ENCODE data around the gene BOLA3.
A peak's percentile ranks its signal among the peaks of the same experiment; 100 is the strongest.
"Not testable (repeated sequence)": the region's sequence is repeated elsewhere in the genome, so short reads cannot be mapped to it uniquely, and the experiment has no call there.

Gene BOLA3, protein sequence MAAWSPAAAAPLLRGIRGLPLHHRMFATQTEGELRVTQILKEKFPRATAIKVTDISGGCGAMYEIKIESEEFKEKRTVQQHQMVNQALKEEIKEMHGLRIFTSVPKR

DNA sequence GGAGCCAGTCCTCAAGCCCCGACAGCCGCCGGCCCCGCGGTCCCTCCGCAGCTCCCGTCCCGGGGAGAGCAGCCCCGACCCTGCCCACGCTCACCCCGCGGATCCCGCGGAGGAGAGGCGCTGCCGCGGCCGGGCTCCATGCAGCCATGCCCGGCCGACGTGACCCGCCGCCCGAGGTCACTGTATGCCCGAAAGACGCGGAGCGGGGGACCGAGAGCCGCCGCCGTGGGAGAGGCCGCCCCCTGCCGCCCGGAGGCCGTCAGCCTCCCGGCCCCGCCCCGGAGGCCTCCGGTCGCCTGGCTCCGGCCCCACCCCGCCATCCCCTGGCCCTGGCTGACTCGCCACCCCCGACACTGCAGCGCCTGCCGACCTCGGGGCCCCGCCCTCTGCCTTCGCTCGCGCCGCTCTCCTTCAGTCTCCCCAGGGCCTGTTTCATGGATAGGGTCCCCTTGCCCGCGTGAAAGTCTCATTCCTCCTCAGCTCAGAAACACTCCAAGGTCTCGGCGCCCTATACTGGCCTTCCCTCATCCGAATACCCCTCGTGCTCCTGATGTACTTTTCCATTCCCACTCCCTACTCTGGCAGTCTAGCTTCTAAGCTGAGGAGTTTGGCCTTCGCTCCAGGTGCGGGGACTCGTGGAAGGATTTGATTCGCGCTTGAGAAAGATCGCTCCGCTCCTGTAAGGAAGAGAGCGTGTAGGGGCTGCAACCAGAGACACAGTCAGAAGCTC, at the start of gene BOLA3:
TSS of gene BOLA3 (minus strand) at position 186 of the 730 bp plus-strand sequence. CDS start at position 148, 38 bp downstream.
- peak; percentile 63 for DNase-seq (ENCODE audit: low read depth)

DNA sequence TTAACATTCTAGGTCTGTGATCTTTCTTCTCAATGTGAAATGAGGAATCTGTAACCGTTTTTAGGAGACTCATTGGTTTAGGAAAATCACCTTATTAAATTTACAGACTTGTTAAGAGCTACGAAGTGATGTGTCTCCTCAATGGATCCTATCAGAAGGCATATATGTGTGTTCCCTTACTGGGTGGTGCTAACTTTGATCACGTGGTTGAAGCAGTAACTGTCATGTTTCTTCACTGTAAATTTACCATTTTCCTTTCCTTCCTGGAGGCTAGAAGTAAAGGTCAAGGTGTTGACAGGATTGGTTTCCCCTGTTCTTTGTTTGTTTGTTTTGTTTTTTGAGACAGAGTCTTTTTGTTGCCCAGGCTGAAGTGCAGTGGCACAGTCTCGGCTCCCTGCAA, 49.3 kb upstream of the BOLA3 start:
- DNase-seq (ENCODE audit: low read depth) = no peak

GRCh38 chr2:74194799-74195198, 47.1 kb upstream of the BOLA3 start:
- no peak for DNase-seq (ENCODE audit: low read depth)

DNA sequence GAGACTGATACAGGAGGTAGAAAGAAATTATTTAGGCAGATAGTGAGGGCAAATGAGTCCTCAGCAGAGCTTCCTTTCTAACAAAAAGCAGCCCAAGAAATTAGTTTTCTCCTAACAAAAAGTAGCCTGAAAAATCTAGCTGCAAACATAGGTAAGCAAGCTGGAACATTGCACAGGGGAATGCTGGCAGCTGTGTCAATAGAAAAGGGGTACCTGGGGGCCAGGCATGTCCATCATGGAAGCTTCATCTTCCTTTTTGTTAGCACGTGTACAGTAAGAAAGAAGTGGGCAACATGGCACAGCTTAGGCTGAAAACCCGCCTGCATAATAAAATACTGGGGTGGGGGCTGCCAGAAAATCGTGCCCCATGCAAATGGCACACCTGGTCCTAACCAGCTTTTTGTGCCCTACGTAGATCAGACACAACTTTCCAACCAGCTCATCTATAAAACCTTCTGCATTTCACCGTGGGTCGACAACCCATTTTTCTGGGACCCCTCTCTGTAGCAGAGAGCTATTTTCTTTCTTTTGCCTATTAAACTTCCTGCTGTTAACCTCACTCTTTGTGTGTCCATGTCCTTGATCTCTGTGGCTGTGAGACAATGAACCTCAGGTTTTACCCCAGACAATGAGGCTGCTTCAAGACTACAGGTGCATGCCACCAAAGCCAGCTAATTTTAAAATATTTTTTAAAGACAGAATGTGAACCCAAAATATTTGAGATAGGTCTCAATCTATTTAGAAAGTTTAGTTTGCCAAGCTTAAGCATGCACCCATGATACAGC, 44.1 kb upstream of the BOLA3 start:
- no peak for DNase-seq (ENCODE audit: low read depth)

- DNase-seq (ENCODE audit: low read depth) = no peak
Measured at GRCh38 chr2:74188696-74189095, 41.0 kb upstream of the BOLA3 start.

DNA sequence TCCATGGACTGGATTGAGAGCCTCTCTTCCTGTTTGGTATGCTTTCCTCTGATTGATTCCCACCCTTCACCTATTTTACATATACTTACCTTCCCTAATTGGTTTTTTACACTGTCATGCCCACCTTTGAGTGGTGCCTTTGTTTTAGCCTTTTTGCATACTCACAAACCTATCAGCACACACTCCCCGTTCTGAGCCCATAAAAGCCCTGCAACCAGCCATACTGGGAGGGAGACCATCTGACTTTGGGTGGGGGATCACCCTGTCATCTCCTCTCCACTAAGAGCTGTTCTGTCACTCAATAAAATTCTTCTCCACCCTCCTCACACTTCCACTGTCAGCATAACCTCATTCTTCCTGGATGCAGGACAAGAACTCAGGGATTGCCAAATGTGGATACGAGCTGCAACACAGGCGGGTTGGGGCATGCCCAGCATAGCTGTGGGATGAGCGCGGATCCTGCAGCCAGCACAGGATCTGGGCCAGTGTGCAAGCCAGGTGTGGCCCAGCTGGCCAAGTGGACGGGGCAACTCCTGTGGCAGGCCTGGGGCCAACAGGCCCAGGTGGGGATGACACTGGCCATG, 40.4 kb upstream of the BOLA3 start:
- peak; percentile 57 for DNase-seq (ENCODE audit: low read depth)

- not testable (repeated sequence) for DNase-seq (ENCODE audit: low read depth)
Measured at GRCh38 chr2:74186706-74187105, 39.0 kb upstream of the BOLA3 start.

DNA sequence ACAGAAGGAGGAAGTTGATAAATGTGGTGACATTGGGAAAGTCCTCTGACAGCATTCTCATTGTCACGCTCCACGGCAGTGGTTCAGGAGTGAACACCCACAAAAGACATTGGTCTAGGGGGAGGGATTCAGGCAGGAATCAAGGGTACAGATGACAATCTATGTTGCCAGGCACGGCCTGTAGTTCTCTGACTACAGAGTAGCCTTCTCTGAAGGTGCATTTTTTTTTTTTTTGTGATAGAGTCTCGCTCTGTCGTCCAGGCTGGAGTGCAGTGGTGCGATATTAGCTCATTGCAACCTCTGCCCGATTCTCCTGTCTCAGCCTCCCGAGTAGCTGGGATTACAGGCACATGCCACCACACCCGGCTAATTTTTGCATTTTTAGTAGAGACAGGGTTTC, 38.3 kb upstream of the BOLA3 start:
- DNase-seq (ENCODE audit: low read depth) = no peak

GRCh38 chr2:74183878-74184277, 36.2 kb upstream of the BOLA3 start:
- no peak for DNase-seq (ENCODE audit: low read depth)

- DNase-seq (ENCODE audit: low read depth) = no peak
Measured at GRCh38 chr2:74181739-74182138, 34.0 kb upstream of the BOLA3 start.

DNA sequence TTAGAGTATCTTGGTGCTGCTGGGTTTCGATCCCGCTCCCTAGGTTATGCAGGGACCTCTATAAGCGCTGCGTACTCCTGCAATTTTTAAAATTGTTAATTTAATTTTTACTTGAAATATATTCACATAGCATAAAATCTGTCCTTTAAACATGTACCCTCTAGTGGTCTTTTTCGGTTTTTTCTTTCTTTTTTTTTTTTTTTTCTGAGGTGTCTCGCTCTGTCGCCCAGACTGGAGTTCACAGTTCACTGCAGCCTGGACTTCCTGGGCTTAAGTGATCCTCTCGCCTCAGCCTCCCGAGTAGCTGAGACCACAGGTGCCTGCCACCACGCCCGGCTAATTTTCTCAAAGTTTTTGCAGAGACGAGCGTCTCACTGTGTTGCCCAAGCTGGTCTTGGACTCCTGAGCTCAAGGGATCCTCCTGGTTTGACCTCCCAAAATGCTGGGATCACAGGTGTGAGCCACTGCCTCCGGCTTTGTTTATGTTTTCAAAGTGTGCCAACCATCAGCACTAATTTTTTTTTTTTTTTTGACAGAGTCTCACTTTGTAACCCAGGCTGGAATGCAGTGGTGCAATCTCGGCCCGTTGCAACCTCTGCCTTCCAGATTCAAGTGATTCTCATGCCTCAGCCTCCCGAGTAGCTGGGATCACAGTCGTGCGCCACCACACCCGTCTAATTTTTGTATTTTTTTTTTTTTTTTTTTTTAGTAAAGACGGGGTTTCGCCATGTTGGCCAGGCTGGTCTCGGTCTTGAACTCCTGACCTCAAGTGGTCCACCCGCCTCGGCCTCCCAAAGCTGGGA, 31.6 kb upstream of the BOLA3 start:
- DNase-seq (ENCODE audit: low read depth) = no peak

DNA sequence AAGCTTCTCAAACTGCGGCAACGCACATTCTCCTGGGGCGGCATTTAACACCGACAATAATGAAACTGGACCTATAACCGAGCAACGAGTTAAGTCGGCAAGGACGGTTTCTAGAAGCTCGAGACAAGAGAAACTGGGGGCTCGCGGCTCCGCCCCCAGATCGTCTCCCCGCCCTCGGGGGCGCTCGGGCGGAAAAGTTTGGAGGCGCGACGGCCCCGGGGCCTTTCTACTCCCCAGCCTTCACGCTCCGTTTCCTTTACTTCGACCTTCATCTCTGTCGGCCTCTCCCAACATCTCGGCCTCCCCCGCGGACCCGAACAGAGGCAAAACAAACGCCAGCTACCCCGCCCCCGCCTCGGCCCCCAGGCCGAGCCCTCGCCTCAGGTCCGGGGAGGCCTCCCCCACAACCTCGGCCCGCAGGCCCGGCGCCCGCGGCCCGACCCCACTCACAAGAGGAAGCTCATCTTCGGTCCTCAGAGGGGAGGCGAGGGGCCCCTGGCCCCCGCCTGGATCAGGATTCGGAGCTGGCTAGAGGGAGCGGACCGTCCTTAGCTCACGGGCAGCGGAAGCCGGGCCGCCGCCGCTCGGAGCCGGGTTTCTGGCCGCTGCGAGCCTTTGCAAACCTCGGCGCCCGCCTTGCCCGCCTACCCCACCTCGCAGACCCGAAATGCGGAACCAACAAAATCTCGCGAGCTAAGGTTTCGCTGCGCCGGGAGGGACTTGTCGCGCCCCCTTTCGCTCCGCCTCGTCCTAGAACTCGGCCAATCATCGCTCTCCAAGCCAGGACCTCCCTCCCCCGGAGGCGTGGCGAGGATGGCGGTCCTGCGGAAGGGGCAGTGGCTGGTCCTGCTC, 30.7 kb upstream of the BOLA3 start, which contains the start of gene MOB1A:
TSS of gene MOB1A (minus strand) at position 669 of the 852 bp plus-strand sequence. CDS start at position 464, 205 bp downstream.
- peak; percentile 98 for DNase-seq (ENCODE audit: low read depth)

DNA sequence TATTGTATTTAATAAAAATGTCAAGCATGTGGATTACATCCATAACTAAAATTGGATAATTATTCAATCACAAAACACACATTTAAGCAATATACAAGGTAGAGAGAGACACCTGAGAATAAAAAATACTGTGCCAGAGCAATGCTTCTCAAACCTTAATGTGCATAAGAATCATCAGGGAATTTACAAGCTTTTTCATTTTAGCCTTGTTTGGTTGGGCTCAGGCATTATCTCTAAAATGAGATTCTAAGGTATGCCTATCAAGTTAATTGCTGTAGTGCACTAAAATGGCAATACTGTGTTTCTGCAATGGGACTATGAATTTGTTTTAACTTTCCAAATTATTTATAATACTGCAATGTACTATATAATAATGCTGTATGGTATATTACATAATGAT, 30.0 kb upstream of the BOLA3 start:
- no peak for DNase-seq (ENCODE audit: low read depth)

GRCh38 chr2:74174909-74175308, 27.2 kb upstream of the BOLA3 start:
- DNase-seq (ENCODE audit: low read depth) = no peak

DNA sequence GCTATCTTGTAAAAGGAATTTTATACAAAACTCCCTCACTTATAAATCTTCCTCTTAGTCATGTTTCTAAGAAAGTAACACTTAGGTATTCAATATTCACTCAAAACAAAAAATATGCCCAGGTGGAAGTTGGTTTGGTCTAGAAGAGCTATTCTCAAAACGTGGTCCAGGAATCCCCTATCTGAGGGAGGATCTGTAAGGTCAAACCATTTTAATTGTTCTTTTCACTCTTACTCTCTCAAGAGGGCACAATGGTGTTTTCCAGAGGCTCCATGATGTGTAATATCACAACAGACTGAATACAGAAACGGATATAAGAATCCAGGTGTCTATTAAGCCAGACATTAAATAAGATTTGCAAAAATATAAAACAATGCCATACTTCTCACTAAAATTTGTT, 21.0 kb upstream of the BOLA3 start:
- DNase-seq (ENCODE audit: low read depth) = no peak

- DNase-seq (ENCODE audit: low read depth) = no peak
Measured at GRCh38 chr2:74164761-74165160, 17.0 kb upstream of the BOLA3 start.

DNA sequence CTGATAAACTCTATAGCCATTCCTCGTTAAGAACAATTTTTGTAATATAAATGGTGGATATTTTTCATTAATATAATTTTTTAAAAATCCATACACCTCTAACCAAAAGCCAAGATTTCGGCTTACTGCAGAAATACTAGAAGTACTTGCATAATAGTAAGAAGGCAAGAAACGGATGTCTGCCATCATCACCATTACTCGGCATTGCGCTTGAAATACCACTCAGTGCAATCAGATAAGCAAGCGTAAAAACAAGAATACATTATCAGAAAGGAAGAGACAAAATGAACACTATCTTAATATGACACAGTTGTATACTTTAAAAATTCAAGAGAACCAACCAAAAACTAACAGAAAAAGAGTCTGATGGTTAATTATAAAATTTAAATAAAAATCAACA, 15.2 kb upstream of the BOLA3 start:
- DNase-seq (ENCODE audit: low read depth) = no peak

GRCh38 chr2:74155830-74156229, 8.1 kb upstream of the BOLA3 start:
- no peak for DNase-seq (ENCODE audit: low read depth)

GRCh38 chr2:74152954-74153353, 5.2 kb upstream of the BOLA3 start:
- DNase-seq (ENCODE audit: low read depth) = no peak

- DNase-seq (ENCODE audit: low read depth) = no peak
Measured at GRCh38 chr2:74149570-74150319, 2.0 kb upstream of the BOLA3 start.
